Right atrium auricular region (tissue), 2 donors: Measurements from ENCODE around the gene C7orf57. TPM values are rescaled to one million over a fixed set of nuclear protein-coding genes. Genes with fewer than 3 reads are reported as not detected.

Source experiments
- DNase-seq: peaks from one replicate; pipeline ENCODE4 v3.0.0-alpha.2; 2019; ENCODE audit warnings: low spot score
- H3K27ac ChIP-seq, 2 donors: fragments of 200-600 bp; sonication (generic); 1 replicate in 1 of 2; 2 replicates in 1 of 2; pipeline ENCODE4 v1.5.1; 2016 to 2019
- H3K27me3 ChIP-seq, 2 donors: fragments of 200-600 bp; sonication (generic); one replicate each; pipeline versions ENCODE4 v1.5.1 to v1.6.0; 2017 to 2019
- H3K36me3 ChIP-seq: fragments of 200-600 bp; sonication (generic); one replicate; pipeline ENCODE4 v1.5.1; 2016
- H3K4me1 ChIP-seq, 2 donors: fragments of 200-600 bp; sonication (generic); one replicate each; pipeline versions ENCODE4 v1.5.1 to v1.6.0; 2017 to 2019
- H3K4me3 ChIP-seq, 2 donors: fragments of 200-600 bp; sonication (generic); 1 replicate in 1 of 2; 2 replicates in 1 of 2; pipeline ENCODE4 v1.5.1; 2017 to 2019; ENCODE audit warnings: mild to moderate bottlenecking in 1 of 2, moderate library complexity in 1 of 2
- H3K9me3 ChIP-seq, 2 donors: fragments of 200-600 bp; sonication (generic); one replicate each; pipeline ENCODE4 v1.5.1; 2019
- total RNA-seq, 2 donors: library from RNA; depleted of rRNA; stranded (reverse); fragments of >200 nt; gene quantifications; one replicate each; pipeline ENCODE4 v1.1.0, GENCODE V29; 2016
- TF ChIP-seq, protein P1 (sequence below), 2 donors: fragments of 200-600 bp; sonication (generic); IDR thresholded peaks; one replicate each; pipeline ENCODE4 v1.5.1; 2019; ENCODE audit warnings: antibody characterized with exemption in 2 of 2

C7orf57 gene
- total RNA-seq, 2 donors from 2014 or later, result not detected

DNA sequence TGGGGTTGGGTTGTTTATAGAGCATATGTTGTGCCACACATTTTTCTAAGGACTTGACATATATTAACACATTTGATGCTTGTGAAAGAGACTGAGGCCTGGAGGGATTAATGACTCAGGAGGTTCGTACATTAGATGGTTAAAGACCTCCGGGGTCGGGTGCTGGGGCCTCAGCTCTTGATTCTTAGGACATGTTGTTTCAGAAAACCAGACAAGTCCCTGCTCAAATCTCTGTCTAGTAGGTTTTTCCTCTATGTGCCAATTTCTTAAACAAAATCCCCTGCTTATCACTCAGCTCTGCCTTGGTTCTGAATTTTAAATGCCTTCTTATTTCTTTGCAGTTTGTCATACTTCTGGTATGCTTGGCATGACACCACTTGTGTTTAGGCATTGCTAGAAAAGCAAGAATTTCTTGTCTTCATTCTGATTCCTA lies 59.5 kb downstream of the C7orf57 start:
- Histone ChIP-seq H3K36me3 (peaks cover 37% of the 10 kb centered on the region), H3K27ac (no peak overlapping the region), H3K27me3 (no peaks in the 10 kb centered on the region), H3K9me3 (no peaks in the 10 kb centered on the region), H3K4me1 (peaks cover 0 to 13% of the 10 kb centered on the region in 2 donors), H3K4me3 (no peak overlapping the region)
- TF ChIP-seq, protein P1, sequence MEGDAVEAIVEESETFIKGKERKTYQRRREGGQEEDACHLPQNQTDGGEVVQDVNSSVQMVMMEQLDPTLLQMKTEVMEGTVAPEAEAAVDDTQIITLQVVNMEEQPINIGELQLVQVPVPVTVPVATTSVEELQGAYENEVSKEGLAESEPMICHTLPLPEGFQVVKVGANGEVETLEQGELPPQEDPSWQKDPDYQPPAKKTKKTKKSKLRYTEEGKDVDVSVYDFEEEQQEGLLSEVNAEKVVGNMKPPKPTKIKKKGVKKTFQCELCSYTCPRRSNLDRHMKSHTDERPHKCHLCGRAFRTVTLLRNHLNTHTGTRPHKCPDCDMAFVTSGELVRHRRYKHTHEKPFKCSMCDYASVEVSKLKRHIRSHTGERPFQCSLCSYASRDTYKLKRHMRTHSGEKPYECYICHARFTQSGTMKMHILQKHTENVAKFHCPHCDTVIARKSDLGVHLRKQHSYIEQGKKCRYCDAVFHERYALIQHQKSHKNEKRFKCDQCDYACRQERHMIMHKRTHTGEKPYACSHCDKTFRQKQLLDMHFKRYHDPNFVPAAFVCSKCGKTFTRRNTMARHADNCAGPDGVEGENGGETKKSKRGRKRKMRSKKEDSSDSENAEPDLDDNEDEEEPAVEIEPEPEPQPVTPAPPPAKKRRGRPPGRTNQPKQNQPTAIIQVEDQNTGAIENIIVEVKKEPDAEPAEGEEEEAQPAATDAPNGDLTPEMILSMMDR (IDR thresholded peaks at IDR 0.05), result no peak
- DNase-seq, result no peak

DNA sequence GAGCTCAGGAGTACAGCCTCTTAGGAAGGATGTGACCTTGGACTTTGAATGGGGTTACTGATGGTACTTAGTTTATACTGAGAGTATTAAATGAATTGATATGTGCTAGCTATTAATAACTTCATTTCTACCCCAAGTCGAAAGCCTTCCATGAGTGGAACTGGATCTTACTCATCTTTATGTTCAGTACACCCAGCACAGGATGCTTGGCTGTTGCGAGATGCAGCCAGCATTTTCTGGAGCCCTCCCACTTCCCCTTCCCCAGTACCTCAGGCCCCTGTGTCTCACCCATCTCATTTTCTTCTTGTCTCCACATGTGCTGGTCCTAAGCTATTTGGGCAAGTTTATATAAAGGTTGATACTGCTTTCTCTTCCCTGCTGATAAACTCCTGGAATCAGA lies 60.9 kb downstream of the C7orf57 start:
- no peak for DNase-seq
- Histone ChIP-seq H3K4me3 (no peak overlapping the region), H3K27ac (no peak overlapping the region), H3K4me1 (peaks cover 0 to 4% of the 10 kb centered on the region in 2 donors), H3K36me3 (peaks cover 45% of the 10 kb centered on the region), H3K27me3 (no peaks in the 10 kb centered on the region), H3K9me3 (no peaks in the 10 kb centered on the region)
- TF ChIP-seq, protein P1 (IDR thresholded peaks at IDR 0.05), result no peak

DNA sequence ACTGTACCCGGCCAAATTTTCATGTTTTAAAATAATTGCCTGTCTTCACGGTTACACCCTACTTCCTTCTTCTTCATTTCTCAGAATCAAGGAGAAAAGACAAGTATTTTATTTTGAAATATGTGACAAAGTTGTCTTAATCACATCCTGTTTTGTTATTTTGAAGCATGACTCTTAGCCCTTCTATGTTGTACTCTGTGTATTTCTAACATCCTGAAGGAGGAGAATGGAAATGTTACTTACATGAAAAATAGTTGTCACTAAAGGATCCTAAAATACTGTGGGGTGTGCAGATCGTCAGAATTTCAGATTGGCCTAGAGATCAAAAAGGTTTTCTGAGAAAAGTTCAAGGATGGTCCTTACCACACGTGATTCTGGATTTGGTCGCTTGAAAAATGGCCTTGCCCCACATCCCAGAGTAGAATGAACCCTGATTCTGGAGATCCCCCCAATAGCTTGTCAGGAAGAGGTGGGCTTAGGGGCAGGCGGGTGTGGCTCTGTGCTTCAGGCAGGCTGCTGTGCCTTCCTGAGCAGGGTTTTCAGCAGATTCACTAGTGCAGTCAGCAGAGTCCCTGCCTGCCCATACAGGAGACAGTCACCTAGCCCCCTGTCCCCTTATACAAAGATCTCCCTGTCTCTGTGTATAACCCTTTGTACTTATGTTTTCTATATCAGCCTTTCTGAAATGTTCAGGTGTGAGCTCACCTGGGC lies 62.3 kb downstream of the C7orf57 start:
- Histone ChIP-seq H3K27ac (peak overlapping the region in 1 of 2 donors; percentile 9), H3K9me3 (no peaks in the 10 kb centered on the region), H3K4me3 (no peak overlapping the region), H3K36me3 (peaks cover 59% of the 10 kb centered on the region), H3K27me3 (no peaks in the 10 kb centered on the region), H3K4me1 (peaks cover 0 to 4% of the 10 kb centered on the region in 2 donors)
- DNase-seq, result no peak
- TF ChIP-seq, protein P1 (IDR thresholded peaks at IDR 0.05), result no peak

DNA sequence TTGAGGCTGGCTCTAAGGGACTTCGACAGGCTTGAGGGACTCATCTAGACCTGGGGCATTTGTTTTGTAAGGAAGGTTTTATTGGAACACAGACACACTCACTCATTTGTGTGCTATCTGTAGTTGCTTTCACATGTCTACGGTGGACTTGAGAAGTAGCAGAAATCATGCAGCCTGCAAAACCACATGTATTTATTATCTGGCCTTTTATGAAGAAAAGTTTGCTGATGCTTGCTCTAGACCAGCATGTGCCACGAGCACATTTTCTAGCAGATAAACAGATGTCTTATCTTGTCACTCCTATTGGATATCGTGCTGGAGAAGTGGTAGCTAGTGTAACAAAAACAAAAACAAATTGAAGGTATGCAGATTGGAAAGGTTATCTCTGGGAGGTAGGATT lies 63.5 kb downstream of the C7orf57 start:
- Histone ChIP-seq H3K27me3 (no peaks in the 10 kb centered on the region), H3K36me3 (peaks cover 59% of the 10 kb centered on the region), H3K9me3 (no peaks in the 10 kb centered on the region), H3K4me3 (no peak overlapping the region), H3K27ac (no peak overlapping the region), H3K4me1 (peaks cover 0 to 4% of the 10 kb centered on the region in 2 donors)
- no peak for DNase-seq
- TF ChIP-seq, protein P1 (IDR thresholded peaks at IDR 0.05), result no peak

DNA sequence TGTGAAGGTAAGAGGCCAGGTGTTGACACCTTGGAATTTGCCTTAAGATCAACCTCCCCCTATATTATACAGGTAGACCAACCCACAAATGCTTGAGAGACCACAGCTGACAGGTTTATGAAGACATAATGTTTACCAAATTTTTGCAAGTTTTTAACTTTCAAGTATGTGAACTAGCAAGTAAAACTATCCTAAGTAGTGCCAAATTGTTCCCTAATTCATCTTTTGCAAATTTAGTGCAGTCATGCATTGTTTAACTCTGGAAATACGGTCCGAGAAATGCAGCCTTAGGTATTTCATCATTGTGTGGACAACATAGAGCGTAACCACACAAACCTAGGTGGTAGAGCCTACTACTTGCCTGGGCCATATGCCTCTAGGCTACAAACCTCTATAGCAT lies 64.4 kb downstream of the C7orf57 start:
- TF ChIP-seq, protein P1 (IDR thresholded peaks at IDR 0.05), result no peak
- Histone ChIP-seq H3K9me3 (no peaks in the 10 kb centered on the region), H3K4me3 (no peak overlapping the region), H3K4me1 (peaks cover 0 to 4% of the 10 kb centered on the region in 2 donors), H3K36me3 (peaks cover 62% of the 10 kb centered on the region), H3K27me3 (no peaks in the 10 kb centered on the region), H3K27ac (no peak overlapping the region)
- DNase-seq, result no peak

DNA sequence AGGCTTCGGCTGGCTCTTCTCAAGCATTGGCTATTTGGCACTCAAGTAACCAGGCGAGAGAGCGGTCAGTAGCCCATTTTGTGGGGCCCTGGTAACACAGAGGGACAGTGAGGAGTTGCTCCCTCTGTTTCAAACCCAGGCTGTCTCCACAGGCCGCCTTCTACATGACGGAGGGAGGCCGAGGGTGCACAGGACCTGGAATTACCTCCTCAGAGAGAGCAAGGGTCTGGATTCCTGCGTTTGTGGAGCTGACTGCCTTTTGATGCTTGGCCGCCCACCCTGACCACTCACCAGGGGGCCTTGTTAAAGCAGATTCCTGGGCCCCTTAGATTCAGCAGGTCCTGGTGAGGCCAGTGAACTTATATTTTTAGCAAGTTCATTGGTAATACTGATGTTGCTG lies 66.0 kb downstream of the C7orf57 start:
- peaks cover 52% of the 10 kb centered on the region for H3K36me3 ChIP-seq
- peaks cover 0 to 4% of the 10 kb centered on the region in 2 donors for H3K4me1 ChIP-seq
- no peak for DNase-seq
- H3K27me3 ChIP-seq, result no peaks in the 10 kb centered on the region
- TF ChIP-seq, protein P1 (IDR thresholded peaks at IDR 0.05), result no peak
- no peaks in the 10 kb centered on the region for H3K9me3 ChIP-seq
- H3K4me3 ChIP-seq, result no peak overlapping the region
- H3K27ac ChIP-seq, result no peak overlapping the region
